Kidney tubule cell (primary cell): ENCODE measurements around the gene FMNL3.

Source experiments
- DNase-seq: peaks from one replicate; pipeline ENCODE4 v3.0.0-alpha.2; 2018; ENCODE audit warnings: low spot score

The FMNL3 gene

GRCh38 chr12:49651855-49652254, 55.4 kb downstream of the FMNL3 start:
- DNase-seq = no peak

DNA sequence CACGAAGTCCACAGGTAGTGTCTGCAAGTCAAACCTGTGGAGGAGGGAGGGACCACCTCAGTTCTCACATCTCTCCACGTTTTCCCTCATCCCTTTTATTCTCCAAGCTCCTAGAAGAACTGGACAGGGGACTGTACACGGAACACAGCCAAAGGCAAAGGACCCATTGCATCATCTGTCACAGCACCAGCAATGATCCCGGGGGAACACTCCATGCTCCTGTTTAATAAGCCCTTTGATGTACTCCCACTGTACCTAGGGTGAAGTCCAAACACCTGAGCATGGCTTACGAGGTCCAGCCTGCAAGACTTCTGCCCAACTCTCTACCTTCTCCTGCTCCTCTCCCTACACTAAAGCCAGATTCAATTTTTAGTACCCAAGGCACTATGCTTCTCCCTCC, 57.3 kb downstream of the FMNL3 start:
- no peak for DNase-seq

DNA sequence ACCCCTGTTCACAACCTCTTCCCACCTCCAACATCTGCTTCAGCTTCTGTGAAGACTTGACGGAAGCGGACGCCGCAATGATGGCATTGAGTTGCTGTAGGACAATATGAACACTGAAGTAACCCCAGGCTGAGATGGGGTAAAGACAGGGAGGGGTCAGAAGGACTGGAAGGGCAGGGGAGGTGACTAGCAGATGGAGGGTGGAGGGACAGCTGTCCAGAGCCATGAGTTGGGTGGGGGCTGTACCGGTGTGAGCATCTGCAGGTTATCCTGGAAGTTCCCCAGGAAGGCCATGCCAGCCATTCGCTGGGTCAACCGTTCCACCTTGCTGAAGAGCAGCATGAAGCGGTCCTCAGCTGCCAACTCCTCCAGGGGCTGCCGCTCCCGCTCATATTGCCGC, 57.8 kb downstream of the FMNL3 start:
- DNase-seq = no peak

DNA sequence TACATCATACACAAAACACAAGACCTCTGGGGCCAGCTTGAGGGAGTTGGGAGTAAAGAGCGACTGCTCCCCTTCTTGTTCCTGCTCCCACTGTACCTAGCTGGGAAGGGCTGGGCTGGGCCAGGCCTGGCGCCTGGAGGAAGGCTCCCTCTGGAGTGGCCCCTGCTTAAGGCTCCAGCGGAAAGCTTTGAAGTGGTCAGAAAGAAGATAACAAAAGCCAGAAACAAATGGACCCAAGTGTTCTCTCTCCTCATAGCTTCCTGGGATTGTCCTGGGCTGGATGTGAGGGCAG, 58.5 kb downstream of the FMNL3 start:
- DNase-seq = no peak

GRCh38 chr12:49647827-49648711, 59.1 kb downstream of the FMNL3 start:
- DNase-seq = no peak

GRCh38 chr12:49646871-49647654, 60.1 kb downstream of the FMNL3 start:
- DNase-seq = no peak

DNA sequence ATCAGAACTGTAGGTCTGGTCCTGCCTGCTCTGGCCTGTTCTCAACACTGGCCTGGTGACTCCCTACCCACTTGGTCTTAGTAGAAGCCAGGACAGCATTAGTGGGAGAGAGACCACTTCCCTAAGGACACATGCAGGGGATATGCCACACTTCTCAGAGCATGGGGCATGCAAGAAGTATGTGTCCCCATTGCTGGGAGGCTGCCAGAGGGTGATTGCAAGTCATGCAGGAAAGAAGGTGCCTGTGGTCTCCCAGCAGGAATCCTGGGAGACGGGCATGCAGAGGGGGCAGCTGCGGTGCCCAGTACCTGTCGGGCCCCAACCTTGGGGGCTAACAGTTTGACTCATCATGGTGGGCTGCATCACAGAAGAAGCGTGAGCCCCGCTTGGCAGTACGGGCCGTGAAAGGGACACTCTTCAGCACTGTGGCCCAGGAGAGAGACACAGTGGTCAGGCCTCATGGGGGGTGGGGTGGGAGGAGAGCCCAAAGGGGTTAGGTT, 60.8 kb downstream of the FMNL3 start:
- DNase-seq = no peak

GRCh38 chr12:49645146-49646039, 61.8 kb downstream of the FMNL3 start:
- DNase-seq = no peak

DNA sequence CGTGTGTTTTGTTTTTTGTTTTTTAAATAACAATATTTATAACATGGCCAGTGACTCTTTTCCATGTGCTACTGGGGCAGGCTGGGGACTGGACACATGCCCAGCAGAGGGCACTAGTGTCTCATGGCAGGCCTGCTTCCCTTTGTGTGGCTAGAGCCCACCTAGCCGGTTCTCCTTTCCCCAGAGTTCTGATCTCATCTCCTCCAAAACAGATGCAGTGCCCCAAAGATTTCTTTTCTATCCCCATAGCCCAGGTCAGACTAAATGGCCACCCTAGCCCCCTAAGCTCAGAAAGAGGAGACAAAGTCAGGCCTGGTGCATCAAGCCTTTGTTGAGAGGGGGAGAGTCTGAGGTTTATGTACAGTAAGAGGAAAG, 62.6 kb downstream of the FMNL3 start:
- peak; percentile 63 for DNase-seq

DNA sequence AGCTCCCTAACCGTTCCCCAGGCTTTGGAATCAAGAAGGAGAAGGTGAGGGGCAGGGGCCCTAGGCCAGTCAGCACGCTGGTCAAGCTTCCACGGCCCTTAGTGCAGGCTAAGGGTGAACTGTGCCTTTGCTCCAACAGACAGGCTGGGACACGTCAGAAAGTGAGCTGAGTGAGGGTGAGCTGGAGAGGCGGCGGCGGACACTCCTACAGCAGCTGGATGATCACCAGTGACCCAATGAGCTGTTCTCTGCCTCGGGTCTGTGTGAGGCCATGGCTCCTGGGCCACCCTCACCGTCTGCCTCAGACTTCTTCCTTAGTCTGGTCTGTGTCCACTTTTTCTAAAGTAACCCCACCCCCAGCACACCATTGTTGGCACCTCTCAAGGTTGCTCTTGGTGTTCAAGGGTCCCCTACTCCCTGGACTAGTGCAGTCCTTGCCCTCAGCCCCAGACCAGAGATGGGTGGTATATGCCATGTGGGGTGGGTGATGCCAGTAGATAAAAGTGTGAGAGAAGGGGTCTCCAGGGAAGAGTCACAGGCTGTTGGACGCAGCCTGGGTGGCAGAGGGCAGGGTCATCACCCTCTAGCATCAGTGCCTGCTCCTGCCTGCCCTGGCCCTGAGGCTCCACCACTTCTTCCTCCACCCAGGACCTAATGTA, 63.1 kb downstream of the FMNL3 start:
- DNase-seq = no peak

- DNase-seq = no peak
Observed at GRCh38 chr12:49643135-49643534, 64.1 kb downstream of the FMNL3 start.

- DNase-seq = no peak
Observed at GRCh38 chr12:49642370-49642802, 64.8 kb downstream of the FMNL3 start.

GRCh38 chr12:49641748-49642369, 65.3 kb downstream of the FMNL3 start:
- no peak for DNase-seq

DNA sequence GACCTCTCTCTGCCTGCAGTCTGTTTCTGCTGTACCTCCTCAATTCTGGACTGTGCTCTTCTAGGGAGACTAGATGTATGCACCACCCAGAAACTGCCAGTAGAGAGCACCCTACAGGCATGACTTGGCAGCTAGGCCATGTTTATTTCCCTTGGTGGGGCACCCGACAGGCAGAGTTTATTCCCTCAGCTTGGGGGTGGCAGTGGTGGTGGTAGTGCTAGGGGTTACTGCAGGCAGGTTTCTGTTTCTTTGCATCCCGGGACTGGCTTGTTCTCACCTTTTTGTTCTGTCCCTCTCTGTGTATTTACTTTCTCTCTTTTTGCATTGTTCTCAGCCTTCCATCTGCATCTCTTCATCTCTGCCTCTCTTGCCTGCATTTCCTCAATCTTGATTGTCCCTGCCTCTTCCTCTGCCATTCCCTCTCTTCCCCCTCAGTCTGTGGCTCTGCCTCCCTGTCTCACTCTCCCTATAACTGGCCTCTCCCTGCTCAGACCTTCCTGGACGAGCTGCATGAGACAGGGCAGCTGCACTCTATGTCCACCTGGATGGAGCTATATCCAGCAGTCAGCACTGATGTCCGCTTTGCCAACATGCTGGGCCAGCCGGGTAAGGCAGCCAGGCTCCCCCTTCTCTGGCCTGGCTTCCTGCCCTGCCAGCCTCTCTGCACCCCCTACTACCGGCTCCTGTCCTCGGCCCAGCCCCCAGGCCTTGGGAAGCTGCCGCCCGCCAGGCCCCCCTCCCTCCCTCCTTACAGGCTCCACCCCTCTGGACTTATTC, 70.0 kb downstream of the FMNL3 start:
- peak; percentile 54 for DNase-seq

GRCh38 chr12:49636574-49636973, 70.6 kb downstream of the FMNL3 start:
- no peak for DNase-seq

DNA sequence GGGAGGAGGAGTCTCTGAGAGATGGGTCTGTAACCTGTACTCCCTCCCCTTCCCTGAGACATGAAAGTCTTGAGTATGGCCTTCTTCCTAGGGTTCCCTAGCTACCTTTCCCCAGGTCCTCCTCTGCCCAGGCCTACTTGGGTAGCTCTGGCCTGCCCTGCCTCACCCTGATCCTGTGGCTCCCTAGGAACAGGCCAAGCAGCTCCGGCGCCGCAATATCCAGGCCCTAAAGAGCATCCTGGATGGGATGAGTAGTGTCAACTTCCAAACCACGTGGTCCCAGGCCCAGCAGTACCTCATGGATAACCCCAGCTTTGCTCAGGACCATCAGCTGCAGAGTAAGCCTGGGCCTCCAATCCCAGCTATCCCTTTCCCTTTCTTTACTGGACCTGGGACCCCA, 71.5 kb downstream of the FMNL3 start:
- DNase-seq = no peak

DNA sequence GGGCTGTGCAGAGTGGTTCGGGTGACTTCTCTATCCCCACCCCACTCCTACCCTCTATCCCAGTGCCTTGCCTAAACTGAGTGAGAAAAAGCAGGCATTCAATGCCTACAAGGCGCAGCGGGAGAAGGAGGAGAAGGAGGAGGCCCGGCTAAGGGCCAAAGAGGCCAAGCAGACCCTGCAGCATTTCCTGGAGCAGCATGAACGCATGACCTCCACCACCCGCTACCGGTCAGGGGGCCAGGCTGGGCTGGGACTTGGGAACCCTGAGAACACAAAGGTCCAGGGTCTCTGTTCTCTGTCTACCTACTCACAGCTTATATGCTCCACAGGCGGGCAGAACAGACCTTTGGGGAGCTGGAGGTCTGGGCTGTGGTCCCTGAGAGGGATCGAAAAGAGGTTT, 72.2 kb downstream of the FMNL3 start:
- no peak for DNase-seq

DNA sequence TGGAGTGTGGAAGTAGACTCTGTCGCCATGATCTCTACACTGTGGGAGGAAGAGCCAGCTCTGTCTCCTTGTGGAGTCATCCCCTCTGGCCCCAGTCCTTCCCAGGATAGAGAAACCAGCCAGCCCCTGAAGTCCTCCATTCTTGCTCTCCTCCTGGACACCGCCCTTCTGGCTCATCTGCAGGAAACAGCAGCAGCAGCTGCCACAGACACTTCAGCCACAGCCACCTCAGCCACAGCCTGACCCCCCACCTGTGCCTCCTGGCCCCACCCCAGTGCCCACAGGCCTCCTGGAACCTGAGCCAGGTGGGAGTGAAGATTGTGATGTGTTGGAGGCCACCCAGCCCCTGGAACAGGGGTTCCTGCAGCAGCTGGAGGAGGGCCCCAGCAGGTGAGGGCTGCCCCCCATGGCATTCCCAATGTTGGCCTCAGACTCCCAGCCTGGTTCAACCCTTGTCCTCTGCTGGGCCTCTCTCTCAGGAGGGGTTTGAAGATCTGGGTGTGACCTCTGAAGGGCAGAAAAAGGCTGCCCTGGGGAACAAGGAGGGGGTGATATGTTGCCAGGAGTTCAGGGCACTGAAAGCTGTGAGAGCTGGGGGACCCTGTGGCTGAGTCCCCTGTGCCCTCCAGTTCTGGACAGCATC, 73.4 kb downstream of the FMNL3 start:
- no peak for DNase-seq

- no peak for DNase-seq
Observed at GRCh38 chr12:49632986-49633702, 74.1 kb downstream of the FMNL3 start.
